Gastroesophageal sphincter (tissue), 3 donors: Measurements from ENCODE around the gene APMAP.

ENCODE experiments used
- CTCF ChIP-seq, 4 experiments: fragments of 200-600 bp in 2 of 4; fragments of 450-650 bp in 2 of 4; sonication (generic) in 1 of 4; IDR thresholded peaks; one replicate each; pipeline ENCODE4 v1.5.1; 2017 to 2019; ENCODE audit warnings: antibody characterized with exemption in 4 of 4, mild to moderate bottlenecking in 2 of 4, moderate library complexity in 2 of 4
- POLR2AphosphoS5 ChIP-seq: sonication (generic); formaldehyde crosslinking; IDR thresholded peaks from one replicate; pipeline ENCODE4 v1.6.1; 2017; ENCODE audit warnings: antibody characterized with exemption

DNA sequence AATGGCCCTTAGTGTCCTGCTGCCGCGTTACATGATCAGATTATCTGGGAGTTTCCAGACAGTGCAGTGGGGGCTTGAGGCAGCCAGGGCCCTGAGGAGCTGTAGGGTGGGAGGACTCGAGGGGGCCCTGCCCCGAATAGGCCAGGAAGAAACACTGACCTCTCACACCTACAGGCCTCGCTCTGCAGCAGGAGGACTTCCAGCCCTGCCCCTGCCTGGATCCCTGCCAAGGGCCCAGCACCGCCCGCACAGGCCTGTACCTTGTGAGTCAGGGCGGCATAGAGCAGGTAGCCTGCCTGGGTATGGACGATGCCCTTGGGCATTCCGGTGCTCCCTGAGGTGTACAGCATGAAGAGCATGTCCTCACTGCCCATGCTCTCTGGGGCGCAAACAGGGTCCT lies 30.1 kb upstream of the APMAP start:
- no peak for TF ChIP-seq CTCF (IDR thresholded peaks at IDR 0.05)
- TF ChIP-seq POLR2AphosphoS5: no peak
